DMS153 (cell line): Measurements from ENCODE around the gene CHKA.

Source experiments
- DNase-seq: peaks from one replicate; lab custom pipeline; 2025; lab: John Stamatoyannopoulos, UW

CHKA gene

GRCh38 chr11:68142441-68143309, 21.5 kb upstream of the CHKA start:
- no peak for DNase-seq

GRCh38 chr11:68142028-68142412, 20.8 kb upstream of the CHKA start:
- no peak for DNase-seq

GRCh38 chr11:68141246-68142027, 20.2 kb upstream of the CHKA start:
- no peak for DNase-seq

- DNase-seq = no peak
Observed at GRCh38 chr11:68140496-68141245, 19.5 kb upstream of the CHKA start.

- DNase-seq = no peak
Observed at GRCh38 chr11:68138237-68138636, 17.0 kb upstream of the CHKA start.

- DNase-seq = no peak
Observed at GRCh38 chr11:68137833-68138232, 16.6 kb upstream of the CHKA start.

GRCh38 chr11:68136866-68137265, 15.7 kb upstream of the CHKA start:
- no peak for DNase-seq

- no peak for DNase-seq
Observed at GRCh38 chr11:68135161-68135560, 14.0 kb upstream of the CHKA start.

- DNase-seq = no peak
Observed at GRCh38 chr11:68133761-68134160, 12.6 kb upstream of the CHKA start.

GRCh38 chr11:68130121-68130520, 8.9 kb upstream of the CHKA start:
- no peak for DNase-seq

GRCh38 chr11:68128682-68129327, 7.6 kb upstream of the CHKA start:
- no peak for DNase-seq

GRCh38 chr11:68127714-68128681, 6.8 kb upstream of the CHKA start:
- DNase-seq = no peak

GRCh38 chr11:68125164-68125563, 4.0 kb upstream of the CHKA start:
- no peak for DNase-seq

GRCh38 chr11:68122936-68123539, 1.9 kb upstream of the CHKA start:
- DNase-seq = no peak

GRCh38 chr11:68120273-68121066, 718 bp downstream of the CHKA start:
- no peak for DNase-seq

GRCh38 chr11:68118706-68119448, 2.3 kb downstream of the CHKA start:
- no peak for DNase-seq

GRCh38 chr11:68117853-68118470, 3.2 kb downstream of the CHKA start:
- no peak for DNase-seq

GRCh38 chr11:68116974-68117373, 4.2 kb downstream of the CHKA start:
- DNase-seq = no peak
